Thyroid gland (tissue), 4 donors: ENCODE data around the gene KNL1.

Source experiments
- POLR2A ChIP-seq, 2 donors: fragments of 450-650 bp; IDR thresholded peaks; one replicate each; pipeline ENCODE4 v1.6.1; 2017; ENCODE audit warnings: antibody characterized with exemption in 2 of 2, mild to moderate bottlenecking in 2 of 2, moderate library complexity in 1 of 2
- TF ChIP-seq, protein P1 (sequence below), 6 experiments: fragments of 200-600 bp in 3 of 6; fragments of 450-650 bp in 3 of 6; sonication (generic) in 3 of 6; IDR thresholded peaks; one replicate each; pipeline ENCODE4 v1.5.1; 2016 to 2019; ENCODE audit warnings: antibody characterized with exemption in 6 of 6, mild to moderate bottlenecking in 2 of 6, inconsistent platforms in 1 of 6, moderate library complexity in 1 of 6

DNA sequence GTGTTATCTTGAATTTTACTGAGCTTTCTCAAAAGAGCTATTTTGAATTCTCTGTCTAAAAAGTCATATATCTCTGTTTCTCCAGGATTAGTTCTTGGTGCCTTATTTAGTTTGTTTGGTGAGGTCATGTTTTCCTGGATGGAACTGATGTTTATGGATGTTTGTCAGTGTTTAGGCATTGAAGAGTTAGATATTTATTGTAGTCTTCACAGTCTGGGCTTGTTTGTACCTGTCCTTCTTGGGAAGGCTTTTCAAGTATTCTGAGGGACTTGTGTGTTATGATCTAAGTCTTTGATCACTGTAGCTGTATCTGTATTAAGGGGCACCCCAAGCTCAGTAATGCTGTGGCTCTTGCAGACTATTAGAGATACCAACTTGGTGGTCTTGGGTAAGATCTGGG, 90.3 kb downstream of the KNL1 start:
- TF ChIP-seq, protein P1, sequence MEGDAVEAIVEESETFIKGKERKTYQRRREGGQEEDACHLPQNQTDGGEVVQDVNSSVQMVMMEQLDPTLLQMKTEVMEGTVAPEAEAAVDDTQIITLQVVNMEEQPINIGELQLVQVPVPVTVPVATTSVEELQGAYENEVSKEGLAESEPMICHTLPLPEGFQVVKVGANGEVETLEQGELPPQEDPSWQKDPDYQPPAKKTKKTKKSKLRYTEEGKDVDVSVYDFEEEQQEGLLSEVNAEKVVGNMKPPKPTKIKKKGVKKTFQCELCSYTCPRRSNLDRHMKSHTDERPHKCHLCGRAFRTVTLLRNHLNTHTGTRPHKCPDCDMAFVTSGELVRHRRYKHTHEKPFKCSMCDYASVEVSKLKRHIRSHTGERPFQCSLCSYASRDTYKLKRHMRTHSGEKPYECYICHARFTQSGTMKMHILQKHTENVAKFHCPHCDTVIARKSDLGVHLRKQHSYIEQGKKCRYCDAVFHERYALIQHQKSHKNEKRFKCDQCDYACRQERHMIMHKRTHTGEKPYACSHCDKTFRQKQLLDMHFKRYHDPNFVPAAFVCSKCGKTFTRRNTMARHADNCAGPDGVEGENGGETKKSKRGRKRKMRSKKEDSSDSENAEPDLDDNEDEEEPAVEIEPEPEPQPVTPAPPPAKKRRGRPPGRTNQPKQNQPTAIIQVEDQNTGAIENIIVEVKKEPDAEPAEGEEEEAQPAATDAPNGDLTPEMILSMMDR (IDR thresholded peaks at IDR 0.05), result no peak
- TF ChIP-seq POLR2A (IDR thresholded peaks at IDR 0.05), result no peak
